ENCODE measurements around the gene AVPR1B.

Gene AVPR1B

GRCh38 chr1:206060844-206061243 is 56.3 kb downstream of the AVPR1B start:
- H3K4me3 ChIP-seq (ENCODE audit: low read length): no peak overlapping the region
- no peak for DNase-seq (ENCODE audit: low read depth, low spot score)
